Naive thymus-derived CD4-positive, alpha-beta T cell (primary cell): ENCODE data around the gene DSE. TPM values are rescaled to one million over a fixed set of nuclear protein-coding genes. Genes with fewer than 3 reads are reported as not detected.

ENCODE experiments used
- ATAC-seq: fragments of 150-1000 bp; cut with Tn5 transposase; 2 replicates; pipeline ENCODE4 v1.10.0; 2021; ENCODE audit warnings: mild to moderate bottlenecking, moderate library complexity
- CTCF ChIA-PET: fragments of 350-600 bp; sonication (Branson Sonifier 250); formaldehyde crosslinking; loops from one replicate; lab custom pipeline; 2021; ENCODE audit warnings: antibody characterized with exemption; lab: Charles Lee
- POLR2A ChIA-PET: fragments of 350-600 bp; sonication (Branson Sonifier 250); formaldehyde crosslinking; loops from one replicate; lab custom pipeline; 2021; ENCODE audit warnings: antibody characterized with exemption, inconsistent platforms; lab: Charles Lee
- DNase-seq, 9 donors: peaks; one replicate each; pipeline versions ENCODE4 v3.0.0 to v3.0.0-alpha.2; 2020 to 2022; ENCODE audit warnings: mixed read lengths in 1 of 9
- H3K27ac ChIP-seq: one replicate; pipeline ENCODE4 v1.7.0; 2013; ENCODE audit warnings: mild to moderate bottlenecking, low read depth, low read length, moderate library complexity
- H3K27me3 ChIP-seq, 2 donors: one replicate each; pipeline ENCODE4 v1.7.0; 2013; ENCODE audit warnings: low read length in 2 of 2, mild to moderate bottlenecking in 2 of 2, moderate library complexity in 2 of 2; ENCODE audit not compliant: control insufficient read depth in 2 of 2, insufficient read depth in 2 of 2
- H3K36me3 ChIP-seq, 3 experiments: 1 replicate in 2 of 3; 2 replicates in 1 of 3; pipeline ENCODE4 v1.7.0; 2013; ENCODE audit warnings: low read length in 3 of 3, mild to moderate bottlenecking in 3 of 3, moderate library complexity in 1 of 3; ENCODE audit not compliant: insufficient read depth in 3 of 3, control insufficient read depth in 2 of 3
- H3K4me1 ChIP-seq, 2 donors: one replicate each; pipeline ENCODE4 v1.7.0; 2013; ENCODE audit warnings: low read length in 2 of 2, mild to moderate bottlenecking in 2 of 2, moderate library complexity in 1 of 2; ENCODE audit not compliant: control insufficient read depth in 2 of 2, insufficient read depth in 2 of 2
- H3K4me3 ChIP-seq: 2 replicates; pipeline ENCODE4 v1.7.0; 2013; ENCODE audit warnings: mild to moderate bottlenecking, low read length
- H3K9me3 ChIP-seq, 3 experiments: 1 replicate in 2 of 3; 2 replicates in 1 of 3; pipeline ENCODE4 v1.7.0; 2013; ENCODE audit warnings: low read length in 3 of 3; ENCODE audit not compliant: control insufficient read depth in 2 of 3
- H3K27ac Mint-ChIP-seq, 9 donors: one replicate each; pipeline ENCODE4 v1.8.0; 2020 to 2022; ENCODE audit warnings: mixed read lengths in 9 of 9, mild to moderate bottlenecking in 8 of 9, moderate library complexity in 5 of 9, inconsistent platforms in 2 of 9
- H3K27me3 Mint-ChIP-seq, 5 donors: one replicate each; pipeline ENCODE4 v1.8.0; 2021 to 2022; ENCODE audit warnings: mixed read lengths in 5 of 5, mild to moderate bottlenecking in 1 of 5
- H3K36me3 Mint-ChIP-seq, 5 donors: one replicate each; pipeline ENCODE4 v1.8.0; 2020 to 2022; ENCODE audit warnings: mixed read lengths in 5 of 5, mild to moderate bottlenecking in 3 of 5, inconsistent platforms in 1 of 5
- H3K4me1 Mint-ChIP-seq, 7 donors: one replicate each; pipeline ENCODE4 v1.8.0; 2020 to 2022; ENCODE audit warnings: mixed read lengths in 7 of 7, mild to moderate bottlenecking in 3 of 7, inconsistent platforms in 1 of 7
- H3K4me3 Mint-ChIP-seq, 10 donors: one replicate each; pipeline ENCODE4 v1.8.0; 2020 to 2022; ENCODE audit warnings: mild to moderate bottlenecking in 10 of 10, mixed read lengths in 10 of 10, moderate library complexity in 6 of 10, inconsistent platforms in 2 of 10
- H3K9me3 Mint-ChIP-seq, 11 donors: one replicate each; pipeline ENCODE4 v1.8.0; 2020 to 2022; ENCODE audit warnings: mixed read lengths in 11 of 11, mild to moderate bottlenecking in 4 of 11, inconsistent platforms in 1 of 11, moderate library complexity in 1 of 11
- intact Hi-C, 2 donors: fragments of 100-400 bp; cut with micrococcal nuclease; formaldehyde crosslinking; loops; one replicate each; pipeline ENCODE4 v1.15.1; 2023
- polyA plus RNA-seq, 2 donors: library from polyadenylated mRNA; unstranded; fragments of 300-500 nt; fragmentation: Illumina TruSeq; gene quantifications; one replicate each; pipeline ENCODE4 v1.2.3, GENCODE V29; 2021
- total RNA-seq, 6 experiments: library from RNA in 5 of 6; stranded (reverse) in 5 of 6; gene quantifications; 1 replicate in 5 of 6; 2 replicates in 1 of 6; pipeline ENCODE4 v1.2.3 and lab custom pipeline; 2021 to 2026

Gene DSE
- total and polyA plus RNA-seq, 7 experiments from 2014 or later = 3.2 to 23.0 (median 7.2) TPM

DNA sequence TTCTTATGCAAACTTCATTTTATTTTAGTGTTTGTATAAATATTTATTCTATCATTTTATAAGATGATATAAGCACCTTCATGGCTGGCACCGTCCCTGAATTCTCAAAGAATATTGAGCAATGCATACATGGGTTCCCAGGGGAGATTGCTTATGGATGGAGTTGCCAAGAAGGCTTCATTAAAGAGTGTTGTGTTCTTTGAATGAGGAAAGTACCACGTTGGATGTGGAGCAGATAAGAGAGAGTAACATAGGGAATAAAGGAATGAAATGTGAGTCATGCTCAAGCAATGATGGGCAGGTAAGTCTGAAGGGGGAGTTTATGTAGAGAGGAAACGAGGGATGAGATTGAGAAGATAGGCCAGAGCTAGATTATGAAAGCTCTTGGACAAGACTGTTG, 10.3 kb downstream of the DSE start:
- ATAC-seq = no peak
- H3K4me1 Mint-ChIP-seq = peaks cover 0 to 2% (median 0%) of the 10 kb centered on the region in 7 donors
- no peaks in the 10 kb centered on the region for H3K27me3 ChIP-seq
- H3K36me3 Mint-ChIP-seq = peaks cover 0 to 4% (median 0%) of the 10 kb centered on the region in 5 donors
- no peak for DNase-seq
- H3K4me3 Mint-ChIP-seq = no peak overlapping the region
- H3K27ac ChIP-seq = no peak overlapping the region
- intact Hi-C loops = no loop called here
- no peaks in the 10 kb centered on the region for H3K4me1 ChIP-seq
- H3K4me3 ChIP-seq = no peak overlapping the region
- H3K36me3 ChIP-seq = no peaks in the 10 kb centered on the region
- CTCF ChIA-PET = no interaction called here
- H3K9me3 Mint-ChIP-seq = no peaks in the 10 kb centered on the region
- no peaks in the 10 kb centered on the region for H3K9me3 ChIP-seq
- POLR2A ChIA-PET = no interaction called here
- no peak overlapping the region for H3K27ac Mint-ChIP-seq
- H3K27me3 Mint-ChIP-seq = peaks cover 9 to 62% (median 18%) of the 10 kb centered on the region in 5 donors

DNA sequence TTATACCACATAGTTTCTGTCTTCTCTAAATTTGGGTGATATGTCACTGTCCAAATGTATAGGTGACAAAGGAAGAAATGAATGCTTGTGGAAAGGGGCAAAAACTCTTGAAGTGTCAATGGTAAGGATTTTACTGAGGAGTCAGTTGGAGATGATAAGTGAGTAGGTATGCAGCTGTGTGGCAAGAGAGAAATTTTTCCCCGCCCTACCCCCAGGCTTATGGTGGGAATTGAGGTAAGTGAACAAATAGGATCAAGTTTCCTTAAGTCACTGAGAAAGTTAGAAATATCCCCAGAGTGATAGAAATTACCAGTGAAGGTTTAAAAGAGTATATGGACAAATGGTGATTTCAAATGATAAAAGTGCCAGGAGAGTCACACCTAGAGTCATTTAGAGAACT, 11.8 kb downstream of the DSE start:
- intact Hi-C loops = no loop called here
- POLR2A ChIA-PET = no interaction called here

GRCh38 chr6:116384727-116385458, 14.1 kb downstream of the DSE start:
- no peak overlapping the region for H3K27ac Mint-ChIP-seq
- Histone ChIP-seq H3K4me3 (no peak overlapping the region), H3K27ac (no peak overlapping the region), H3K36me3 (no peaks in the 10 kb centered on the region), H3K9me3 (no peaks in the 10 kb centered on the region), H3K4me1 (no peaks in the 10 kb centered on the region), H3K27me3 (no peaks in the 10 kb centered on the region)
- DNase-seq (no peak), ATAC-seq (no peak)
- intact Hi-C loops = no loop called here
- ChIA-PET POLR2A (no interaction called here), CTCF (no interaction called here)
- no peak overlapping the region for H3K4me3 Mint-ChIP-seq
- peaks cover 0 to 4% (median 3%) of the 10 kb centered on the region in 5 donors for H3K36me3 Mint-ChIP-seq
- H3K27me3 Mint-ChIP-seq = peaks cover 6 to 33% (median 11%) of the 10 kb centered on the region in 5 donors
- no peaks in the 10 kb centered on the region for H3K9me3 Mint-ChIP-seq
- peaks cover 0 to 11% (median 0%) of the 10 kb centered on the region in 7 donors for H3K4me1 Mint-ChIP-seq

More for the DNA sequence above, 11.8 kb downstream of the DSE start:
- no peaks in the 10 kb centered on the region for H3K9me3 ChIP-seq
- CTCF ChIA-PET = no interaction called here
- H3K4me1 Mint-ChIP-seq = peaks cover 0 to 6% (median 0%) of the 10 kb centered on the region in 7 donors
- no peaks in the 10 kb centered on the region for H3K9me3 Mint-ChIP-seq
- H3K4me1 ChIP-seq = no peaks in the 10 kb centered on the region
- H3K4me3 Mint-ChIP-seq = no peak overlapping the region
- DNase-seq (no peak), ATAC-seq (no peak)
- H3K4me3 ChIP-seq = no peak overlapping the region
- no peaks in the 10 kb centered on the region for H3K27me3 ChIP-seq
- no peak overlapping the region for H3K27ac Mint-ChIP-seq
- H3K36me3 Mint-ChIP-seq = peaks cover 0 to 4% (median 3%) of the 10 kb centered on the region in 5 donors
- peaks cover 6 to 47% (median 13%) of the 10 kb centered on the region in 5 donors for H3K27me3 Mint-ChIP-seq
- no peak overlapping the region for H3K27ac ChIP-seq
- H3K36me3 ChIP-seq = no peaks in the 10 kb centered on the region

- Histone ChIP-seq H3K4me3 (no peak overlapping the region), H3K27me3 (no peaks in the 10 kb centered on the region), H3K27ac (no peak overlapping the region), H3K9me3 (no peaks in the 10 kb centered on the region), H3K36me3 (no peaks in the 10 kb centered on the region), H3K4me1 (no peaks in the 10 kb centered on the region)
- H3K27me3 Mint-ChIP-seq = peaks cover 6 to 28% (median 7%) of the 10 kb centered on the region in 5 donors
- H3K9me3 Mint-ChIP-seq = no peaks in the 10 kb centered on the region
- peaks cover 0 to 11% (median 0%) of the 10 kb centered on the region in 7 donors for H3K4me1 Mint-ChIP-seq
- H3K27ac Mint-ChIP-seq = no peak overlapping the region
- intact Hi-C loops = no loop called here
- DNase-seq (no peak), ATAC-seq (peak; percentile 72)
- CTCF ChIA-PET = no interaction called here
- H3K4me3 Mint-ChIP-seq = no peak overlapping the region
- H3K36me3 Mint-ChIP-seq = peaks cover 0 to 4% (median 3%) of the 10 kb centered on the region in 5 donors
- POLR2A ChIA-PET = no interaction called here
These were observed 14.7 kb downstream of the DSE start for GRCh38 chr6:116385459-116385802.

- Mint-ChIP-seq H3K27me3 (peaks cover 5 to 28% (median 6%) of the 10 kb centered on the region in 5 donors), H3K9me3 (no peaks in the 10 kb centered on the region), H3K4me1 (peaks cover 0 to 13% (median 0%) of the 10 kb centered on the region in 7 donors), H3K27ac (no peak overlapping the region), H3K36me3 (peaks cover 0 to 4% (median 3%) of the 10 kb centered on the region in 5 donors), H3K4me3 (no peak overlapping the region)
- DNase-seq (no peak), ATAC-seq (no peak)
- intact Hi-C loops = no loop called here
- no peak overlapping the region for H3K4me3 ChIP-seq
- POLR2A ChIA-PET = no interaction called here
- H3K27ac ChIP-seq = no peak overlapping the region
- H3K27me3 ChIP-seq = no peaks in the 10 kb centered on the region
- CTCF ChIA-PET = no interaction called here
- H3K4me1 ChIP-seq = no peaks in the 10 kb centered on the region
- H3K36me3 ChIP-seq = no peaks in the 10 kb centered on the region
- no peaks in the 10 kb centered on the region for H3K9me3 ChIP-seq
These were observed 15.2 kb downstream of the DSE start for GRCh38 chr6:116385921-116386320.

GRCh38 chr6:116386581-116387299, 16.0 kb downstream of the DSE start:
- H3K27me3 Mint-ChIP-seq = peaks cover 0 to 22% (median 6%) of the 10 kb centered on the region in 5 donors
- H3K9me3 Mint-ChIP-seq = no peaks in the 10 kb centered on the region
- H3K27me3 ChIP-seq = no peaks in the 10 kb centered on the region
- H3K27ac ChIP-seq = no peak overlapping the region
- no peak overlapping the region for H3K4me3 Mint-ChIP-seq
- no peak overlapping the region for H3K4me3 ChIP-seq
- H3K4me1 Mint-ChIP-seq = peaks cover 0 to 13% (median 0%) of the 10 kb centered on the region in 7 donors
- DNase-seq (no peak), ATAC-seq (peak; percentile 65)
- intact Hi-C loops = no loop called here
- ChIA-PET POLR2A (no interaction called here), CTCF (no interaction called here)
- peaks cover 0 to 4% (median 3%) of the 10 kb centered on the region in 5 donors for H3K36me3 Mint-ChIP-seq
- no peaks in the 10 kb centered on the region for H3K36me3 ChIP-seq
- H3K9me3 ChIP-seq = no peaks in the 10 kb centered on the region
- no peaks in the 10 kb centered on the region for H3K4me1 ChIP-seq
- H3K27ac Mint-ChIP-seq = no peak overlapping the region
